H9 (cell line): ENCODE results near the gene ZRANB3. TPM values are rescaled to one million over a fixed set of nuclear protein-coding genes. Genes with fewer than 3 reads are reported as not detected.

Experiments
- DNase-seq: peaks from one replicate; pipeline ENCODE4 v3.0.0-alpha.2; 2017
- H2AFZ ChIP-seq: one replicate; pipeline ENCODE4 v1.6.1; 2013; ENCODE audit warnings: mild to moderate bottlenecking, low read length, control low read depth, moderate library complexity
- H2AK5ac ChIP-seq: 2 replicates; pipeline ENCODE4 v1.6.1; 2013; ENCODE audit warnings: low read length, control low read depth, mixed read lengths; ENCODE audit not compliant: insufficient read length
- H2BK120ac ChIP-seq: one replicate; pipeline ENCODE4 v1.6.1; 2013; ENCODE audit warnings: low read depth, mild to moderate bottlenecking, low read length, control low read depth, inconsistent platforms; ENCODE audit not compliant: poor library complexity, severe bottlenecking
- H2BK12ac ChIP-seq: 2 replicates; pipeline ENCODE4 v1.6.1; 2013; ENCODE audit warnings: low read length, control low read depth, mixed read lengths, low read depth; ENCODE audit not compliant: insufficient read length
- H2BK15ac ChIP-seq: 2 replicates; pipeline ENCODE4 v1.6.1; 2013; ENCODE audit warnings: low read depth, low read length, control low read depth
- H2BK20ac ChIP-seq: one replicate; pipeline ENCODE4 v1.6.1; 2013; ENCODE audit warnings: low read depth, mild to moderate bottlenecking, low read length, control low read depth, inconsistent platforms; ENCODE audit not compliant: poor library complexity, severe bottlenecking
- H2BK5ac ChIP-seq: 2 replicates; pipeline ENCODE4 v1.6.1; 2013; ENCODE audit warnings: low read length, control low read depth, mixed read lengths; ENCODE audit not compliant: insufficient read length
- H3K14ac ChIP-seq: 2 replicates; pipeline ENCODE4 v1.6.1; 2013; ENCODE audit warnings: low read length, control low read depth; ENCODE audit not compliant: insufficient read depth
- H3K18ac ChIP-seq: 2 replicates; pipeline ENCODE4 v1.6.1; 2013; ENCODE audit warnings: low read depth, mild to moderate bottlenecking, mixed read lengths, low read length, control low read depth; ENCODE audit not compliant: insufficient read length
- H3K23ac ChIP-seq: 2 replicates; pipeline ENCODE4 v1.6.1; 2013; ENCODE audit warnings: low read length, control low read depth, mixed read lengths, low read depth; ENCODE audit not compliant: insufficient read length
- H3K23me2 ChIP-seq: 2 replicates; pipeline ENCODE4 v1.6.1; 2013; ENCODE audit warnings: low read depth, mild to moderate bottlenecking, mixed read lengths, low read length, control low read depth; ENCODE audit not compliant: insufficient read length, poor library complexity, severe bottlenecking
- H3K27ac ChIP-seq: 2 replicates; pipeline ENCODE4 v1.5.1; 2013; ENCODE audit warnings: low read length, control low read depth, mixed read lengths, low read depth; ENCODE audit not compliant: insufficient read length
- H3K27me3 ChIP-seq: 2 replicates; pipeline ENCODE4 v1.6.1; 2013; ENCODE audit warnings: low read length, control low read depth, inconsistent platforms; ENCODE audit not compliant: insufficient read depth
- H3K4ac ChIP-seq: 2 replicates; pipeline ENCODE4 v1.6.1; 2013; ENCODE audit warnings: low read depth, mild to moderate bottlenecking, control low read depth, inconsistent platforms, low read length, moderate library complexity
- H3K4me1 ChIP-seq: 2 replicates; pipeline ENCODE4 v1.6.1; 2013; ENCODE audit warnings: low read length, control low read depth, inconsistent platforms; ENCODE audit not compliant: insufficient read depth
- H3K4me2 ChIP-seq: 2 replicates; pipeline ENCODE4 v1.6.1; 2013; ENCODE audit warnings: low read length, control low read depth, mixed read lengths; ENCODE audit not compliant: insufficient read length, insufficient read depth
- H3K56ac ChIP-seq: 2 replicates; pipeline ENCODE4 v1.6.1; 2013; ENCODE audit warnings: low read depth, mild to moderate bottlenecking, mixed read lengths, low read length, control low read depth; ENCODE audit not compliant: insufficient read length
- H3K79me1 ChIP-seq: 2 replicates; pipeline ENCODE4 v1.6.1; 2013; ENCODE audit warnings: low read depth, mild to moderate bottlenecking, moderate library complexity, low read length, control low read depth, inconsistent platforms; ENCODE audit not compliant: insufficient read depth, poor library complexity, severe bottlenecking
- H3K79me2 ChIP-seq: 2 replicates; pipeline ENCODE4 v1.6.1; 2013; ENCODE audit warnings: low read length, control low read depth, inconsistent platforms; ENCODE audit not compliant: insufficient read depth
- H3K9ac ChIP-seq: 2 replicates; pipeline ENCODE4 v1.6.1; 2013; ENCODE audit warnings: low read length, control low read depth, mixed read lengths; ENCODE audit not compliant: insufficient read length; ENCODE audit errors: extremely low read depth
- H3K9me3 ChIP-seq: one replicate; pipeline ENCODE4 v1.6.1; 2013; ENCODE audit warnings: low read depth, low read length, inconsistent platforms; ENCODE audit not compliant: control insufficient read depth
- H3T11ph ChIP-seq: one replicate; pipeline ENCODE4 v1.6.1; 2013; ENCODE audit warnings: mild to moderate bottlenecking, low read length, control low read depth, inconsistent platforms
- H4K20me1 ChIP-seq: one replicate; pipeline ENCODE4 v1.6.1; 2013; ENCODE audit not compliant: control insufficient read depth, insufficient read length, insufficient read depth
- H4K5ac ChIP-seq: 2 replicates; pipeline ENCODE4 v1.6.1; 2013; ENCODE audit warnings: low read depth, mild to moderate bottlenecking, mixed read lengths, low read length, control low read depth; ENCODE audit not compliant: insufficient read length
- H4K8ac ChIP-seq: replicated peaks from 2 replicates; pipeline ENCODE4 v1.6.1; 2013; ENCODE audit warnings: low read length, control low read depth, mixed read lengths, low read depth; ENCODE audit not compliant: insufficient read length
- H4K91ac ChIP-seq: 2 replicates; pipeline ENCODE4 v1.6.1; 2013; ENCODE audit warnings: low read depth, mild to moderate bottlenecking, moderate library complexity, mixed read lengths, low read length, control low read depth; ENCODE audit not compliant: insufficient read length
- H3K27ac Mint-ChIP-seq, 3 experiments: 2 replicates in 2 of 3; 3 replicates in 1 of 3; pipeline ENCODE4 v1.8.0; 2020 to 2021; ENCODE audit warnings: mixed read lengths in 3 of 3, mild to moderate bottlenecking in 1 of 3, moderate library complexity in 1 of 3
- H3K27me3 Mint-ChIP-seq: 2 replicates; pipeline ENCODE4 v1.8.0; 2021; ENCODE audit warnings: low read depth, mild to moderate bottlenecking, moderate library complexity, mixed read lengths
- H3K36me3 Mint-ChIP-seq, 3 experiments: 2 replicates in 2 of 3; 3 replicates in 1 of 3; pipeline ENCODE4 v1.8.0; 2020 to 2021; ENCODE audit warnings: low read depth in 3 of 3, mixed read lengths in 3 of 3; ENCODE audit not compliant: insufficient read depth in 1 of 3
- H3K4me1 Mint-ChIP-seq, 2 experiments: 2 replicates each; pipeline ENCODE4 v1.8.0; 2020; ENCODE audit warnings: mixed read lengths in 2 of 2
- H3K4me3 Mint-ChIP-seq, 2 experiments: 2 replicates in 1 of 2; 3 replicates in 1 of 2; pipeline ENCODE4 v1.8.0; 2020 to 2021; ENCODE audit warnings: mild to moderate bottlenecking in 2 of 2, mixed read lengths in 2 of 2, moderate library complexity in 1 of 2
- H3K9me3 Mint-ChIP-seq, 2 experiments: 2 replicates in 1 of 2; 3 replicates in 1 of 2; pipeline ENCODE4 v1.8.0; 2020; ENCODE audit warnings: mild to moderate bottlenecking in 2 of 2, mixed read lengths in 2 of 2, moderate library complexity in 1 of 2
- WGBS: extraction: QIAGEN DNeasy Blood & Tissue Kit; methylation state at CpG from one replicate; pipeline ENCODE4 v1.1.7; 2013; ENCODE audit warnings: missing lambda C conversion rate, low lambda C conversion rate, mixed read lengths; ENCODE audit not compliant: insufficient read length; ENCODE audit errors: extremely low coverage; 5-methylcytosine and 5-hydroxymethylcytosine counted together
- total RNA-seq: library from RNA; stranded (reverse); gene quantifications from 2 replicates; pipeline ENCODE4 v1.2.1, GENCODE V29; 2021
- TF ChIP-seq, protein P1 (sequence below): fragments of 200-600 bp; sonication (generic); conservative IDR thresholded peaks from 3 replicates; pipeline ENCODE4 v1.8.0; 2021; ENCODE audit warnings: antibody characterized with exemption, mild to moderate bottlenecking

The ZRANB3 gene
- total RNA-seq, 1 experiment from 2014 or later, result 16.7 TPM

DNA sequence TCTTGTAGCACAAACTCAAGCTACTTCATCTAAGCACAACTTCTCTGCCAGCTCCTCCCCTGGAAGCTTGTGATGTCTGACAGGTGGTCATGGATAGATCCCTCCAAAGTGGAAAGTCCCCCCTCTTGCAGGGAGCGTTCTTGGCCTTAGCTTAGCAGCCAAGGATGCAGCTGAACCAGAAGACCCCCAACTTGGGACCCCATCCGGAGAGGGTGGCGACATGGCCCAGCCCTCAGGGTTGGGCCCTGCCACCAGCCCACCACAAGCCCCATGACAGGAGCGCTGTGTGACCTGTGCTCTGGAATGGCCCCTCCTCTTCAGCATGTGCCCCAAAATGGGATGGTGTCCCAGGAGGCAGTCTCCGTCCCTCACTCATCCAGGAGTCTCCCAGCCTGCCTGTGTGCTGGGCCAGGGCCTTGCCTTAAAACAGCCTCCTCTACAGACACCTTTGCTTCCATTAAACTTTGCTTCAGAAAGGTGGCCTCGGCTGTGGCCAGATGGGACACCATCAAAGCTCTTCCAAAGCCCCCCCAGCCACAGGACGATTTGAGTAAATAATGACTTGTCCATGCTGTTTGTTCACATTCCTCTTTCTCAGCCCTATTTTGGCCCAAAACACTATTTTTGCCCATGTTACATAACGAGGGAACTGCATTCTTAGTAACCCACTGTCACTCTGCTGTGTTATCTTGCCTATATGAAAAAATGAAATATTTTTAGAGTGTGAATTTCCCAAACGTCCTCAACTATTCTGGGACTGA lies 356.8 kb downstream of the ZRANB3 start:
- Histone ChIP-seq H2BK120ac (no peak overlapping the region), H2AK5ac (no peak overlapping the region), H2BK20ac (no peak overlapping the region), H2BK12ac (no peak overlapping the region), H2BK15ac (no peak overlapping the region), H3K4ac (no peak overlapping the region), H3K14ac (no peak overlapping the region), H3K4me2 (no peak overlapping the region), H3K18ac (no peak overlapping the region), H4K8ac (no peak overlapping the region), H2BK5ac (no peak overlapping the region), H3K23ac (no peak overlapping the region), H3K79me1 (no peaks in the 10 kb centered on the region), H4K20me1 (no peaks in the 10 kb centered on the region), H3K27ac (no peak overlapping the region), H3K79me2 (no peaks in the 10 kb centered on the region), H2AFZ (no peak overlapping the region), H3K9me3 (no peaks in the 10 kb centered on the region), H3K4me1 (no peaks in the 10 kb centered on the region), H3K9ac (no peak overlapping the region), H4K91ac (no peak overlapping the region), H3K23me2 (no peaks in the 10 kb centered on the region), H3T11ph (no peak overlapping the region), H4K5ac (no peak overlapping the region), H3K56ac (no peak overlapping the region), H3K27me3 (no peaks in the 10 kb centered on the region)
- peaks cover 9 to 19% of the 10 kb centered on the region in 2 experiments for H3K9me3 Mint-ChIP-seq
- no peaks in the 10 kb centered on the region for H3K4me1 Mint-ChIP-seq
- WGBS, result no CpG with 5 or more reads among the region's 9 CpGs
- H3K27ac Mint-ChIP-seq, result peak overlapping the region in 2 of 3 experiments; percentile 31 to 45; a peak in 3 of 7 replicates
- H3K36me3 Mint-ChIP-seq, result peaks cover 42 to 51% (median 47%) of the 10 kb centered on the region in 3 experiments
- no peaks in the 10 kb centered on the region for H3K27me3 Mint-ChIP-seq
- TF ChIP-seq, protein P1, sequence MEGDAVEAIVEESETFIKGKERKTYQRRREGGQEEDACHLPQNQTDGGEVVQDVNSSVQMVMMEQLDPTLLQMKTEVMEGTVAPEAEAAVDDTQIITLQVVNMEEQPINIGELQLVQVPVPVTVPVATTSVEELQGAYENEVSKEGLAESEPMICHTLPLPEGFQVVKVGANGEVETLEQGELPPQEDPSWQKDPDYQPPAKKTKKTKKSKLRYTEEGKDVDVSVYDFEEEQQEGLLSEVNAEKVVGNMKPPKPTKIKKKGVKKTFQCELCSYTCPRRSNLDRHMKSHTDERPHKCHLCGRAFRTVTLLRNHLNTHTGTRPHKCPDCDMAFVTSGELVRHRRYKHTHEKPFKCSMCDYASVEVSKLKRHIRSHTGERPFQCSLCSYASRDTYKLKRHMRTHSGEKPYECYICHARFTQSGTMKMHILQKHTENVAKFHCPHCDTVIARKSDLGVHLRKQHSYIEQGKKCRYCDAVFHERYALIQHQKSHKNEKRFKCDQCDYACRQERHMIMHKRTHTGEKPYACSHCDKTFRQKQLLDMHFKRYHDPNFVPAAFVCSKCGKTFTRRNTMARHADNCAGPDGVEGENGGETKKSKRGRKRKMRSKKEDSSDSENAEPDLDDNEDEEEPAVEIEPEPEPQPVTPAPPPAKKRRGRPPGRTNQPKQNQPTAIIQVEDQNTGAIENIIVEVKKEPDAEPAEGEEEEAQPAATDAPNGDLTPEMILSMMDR, result no peak
- H3K4me3 Mint-ChIP-seq, result no peak overlapping the region
- no peak for DNase-seq
